Cardiac septum (tissue), 1 donor: ENCODE measurements around the gene TRPV2. TPM values are rescaled to one million over a fixed set of nuclear protein-coding genes. Genes with fewer than 3 reads are reported as not detected.

Experiments
- total RNA-seq: library from RNA; stranded (reverse); fragmentation: NEBNext Ultra II Directional; extraction: Animal tissue kit (Norgen Biotek cat#: 25700); gene quantifications from one replicate; pipeline ENCODE4 v1.2.1, GENCODE V29; 2021
- donor health status: DM: no; HTN: no; CAD: no.

Gene TRPV2
- total RNA-seq, 1 donor from 2014 or later = 9.1 TPM

Other genes starting within 250 kb of the TRPV2 start
- gene NCOR1, start 200.0 kb upstream of the TRPV2 start, total RNA-seq = 78.1 TPM
- 9.9 TPM for gene PIGL, start 198.4 kb upstream of the TRPV2 start, total RNA-seq
- gene CENPV, start 62.1 kb upstream of the TRPV2 start, total RNA-seq = 2.9 TPM
- 1,552 TPM for gene UBB, start 34.5 kb upstream of the TRPV2 start, total RNA-seq
- 1.4 TPM for gene LRRC75A, start 76.6 kb downstream of the TRPV2 start, total RNA-seq
- gene ZNF287, start 153.6 kb downstream of the TRPV2 start, total RNA-seq = 15.5 TPM
- 3.4 TPM for gene ZNF624, start 238.3 kb downstream of the TRPV2 start, total RNA-seq